Upper lobe of right lung (tissue), 1 donor: ENCODE results near the gene CPLX1. TPM values are rescaled to one million over a fixed set of nuclear protein-coding genes. Genes with fewer than 3 reads are reported as not detected.
"Not testable (repeated sequence)": the region's sequence is repeated elsewhere in the genome, so short reads cannot be mapped to it uniquely, and the experiment has no call there.

Experiments used
- ATAC-seq: fragments of 200-7000 bp; cut with Tn5 transposase; one replicate; pipeline ENCODE4 v1.9.1; 2020; ENCODE audit warnings: mild to moderate bottlenecking, moderate library complexity
- DNase-seq: peaks from one replicate; pipeline ENCODE4 v3.0.0-alpha.2; 2020
- H3K27ac ChIP-seq: fragments of 200-600 bp; one replicate; pipeline ENCODE4 v1.8.0; 2022
- H3K27me3 ChIP-seq: fragments of 200-600 bp; one replicate; pipeline ENCODE4 v1.8.0; 2022; ENCODE audit warnings: mild to moderate bottlenecking
- H3K36me3 ChIP-seq: fragments of 200-600 bp; one replicate; pipeline ENCODE4 v1.8.0; 2022
- H3K4me1 ChIP-seq: fragments of 200-600 bp; one replicate; pipeline ENCODE4 v1.8.0; 2022
- H3K4me3 ChIP-seq: fragments of 200-600 bp; one replicate; pipeline ENCODE4 v1.8.0; 2022; ENCODE audit warnings: mild to moderate bottlenecking
- H3K9me3 ChIP-seq: fragments of 200-600 bp; one replicate; pipeline ENCODE4 v1.8.0; 2022
- intact Hi-C: fragments of 100-400 bp; cut with DNase I; formaldehyde crosslinking; loops from one replicate; pipeline ENCODE4 v1.11.0; 2022
- total RNA-seq: library from RNA; stranded (reverse); fragmentation: NEBNext Ultra II Directional; extraction: Animal tissue kit (Norgen Biotek cat#: 25700); gene quantifications from one replicate; pipeline ENCODE4 v1.2.1, GENCODE V29; 2021
- TF ChIP-seq, protein P1 (sequence below): fragments of 200-600 bp; IDR thresholded peaks from one replicate; pipeline ENCODE4 v1.8.0; 2022; ENCODE audit warnings: antibody characterized with exemption
- donor health status: DM: no; HTN: yes; CAD: no; lungs with severe emphysema.

CPLX1 gene
- total RNA-seq, 1 donor from 2014 or later, result 5.2 TPM

DNA sequence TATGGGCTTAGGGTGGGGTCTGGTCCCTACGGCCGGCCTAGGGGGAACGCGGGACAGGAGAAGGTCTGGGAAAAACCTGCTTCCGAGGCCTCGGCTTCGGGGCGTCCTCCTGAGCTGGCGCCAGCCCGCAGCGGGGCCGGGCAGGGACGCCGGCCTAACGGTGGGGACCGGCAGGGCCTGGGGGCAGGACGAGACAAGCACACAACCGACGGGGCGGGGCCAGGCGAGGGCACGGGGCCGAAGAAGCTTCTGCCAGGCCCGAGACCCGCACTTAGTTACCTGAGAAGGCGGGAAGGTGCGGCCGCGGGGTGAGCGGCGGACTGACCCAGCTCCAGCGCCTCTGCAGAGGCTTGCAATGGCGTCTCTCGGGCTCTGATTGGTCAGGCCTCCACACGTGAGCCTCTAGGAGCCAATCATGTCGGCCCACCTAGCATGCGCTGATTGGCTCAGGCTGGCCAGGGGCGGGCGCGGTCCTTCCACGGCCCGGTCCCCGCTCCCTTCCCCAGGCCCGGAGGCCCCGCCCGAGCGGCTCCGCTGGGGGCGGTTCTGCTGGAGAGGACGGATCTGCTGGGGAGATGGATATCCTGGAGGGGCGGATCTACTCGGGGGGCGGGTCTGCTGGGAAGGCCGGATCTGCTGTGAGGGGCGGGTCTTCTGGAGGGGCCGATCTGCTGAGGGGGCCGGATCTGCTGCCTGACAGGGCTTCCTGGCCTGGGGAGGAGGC lies 44.3 kb downstream of the CPLX1 start:
- peaks cover 21% of the 10 kb centered on the region for H3K27me3 ChIP-seq
- TF ChIP-seq, protein P1, sequence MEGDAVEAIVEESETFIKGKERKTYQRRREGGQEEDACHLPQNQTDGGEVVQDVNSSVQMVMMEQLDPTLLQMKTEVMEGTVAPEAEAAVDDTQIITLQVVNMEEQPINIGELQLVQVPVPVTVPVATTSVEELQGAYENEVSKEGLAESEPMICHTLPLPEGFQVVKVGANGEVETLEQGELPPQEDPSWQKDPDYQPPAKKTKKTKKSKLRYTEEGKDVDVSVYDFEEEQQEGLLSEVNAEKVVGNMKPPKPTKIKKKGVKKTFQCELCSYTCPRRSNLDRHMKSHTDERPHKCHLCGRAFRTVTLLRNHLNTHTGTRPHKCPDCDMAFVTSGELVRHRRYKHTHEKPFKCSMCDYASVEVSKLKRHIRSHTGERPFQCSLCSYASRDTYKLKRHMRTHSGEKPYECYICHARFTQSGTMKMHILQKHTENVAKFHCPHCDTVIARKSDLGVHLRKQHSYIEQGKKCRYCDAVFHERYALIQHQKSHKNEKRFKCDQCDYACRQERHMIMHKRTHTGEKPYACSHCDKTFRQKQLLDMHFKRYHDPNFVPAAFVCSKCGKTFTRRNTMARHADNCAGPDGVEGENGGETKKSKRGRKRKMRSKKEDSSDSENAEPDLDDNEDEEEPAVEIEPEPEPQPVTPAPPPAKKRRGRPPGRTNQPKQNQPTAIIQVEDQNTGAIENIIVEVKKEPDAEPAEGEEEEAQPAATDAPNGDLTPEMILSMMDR, result no peak
- intact Hi-C loops, result no loop called here
- peak; percentile 97 for ATAC-seq
- no peaks in the 10 kb centered on the region for H3K9me3 ChIP-seq
- peaks cover 35% of the 10 kb centered on the region for H3K36me3 ChIP-seq
- peak overlapping the region; percentile 95 for H3K27ac ChIP-seq
- peaks cover 55% of the 10 kb centered on the region for H3K4me1 ChIP-seq
- H3K4me3 ChIP-seq, result peak overlapping the region; percentile 98
- peak; percentile 100 for DNase-seq

DNA sequence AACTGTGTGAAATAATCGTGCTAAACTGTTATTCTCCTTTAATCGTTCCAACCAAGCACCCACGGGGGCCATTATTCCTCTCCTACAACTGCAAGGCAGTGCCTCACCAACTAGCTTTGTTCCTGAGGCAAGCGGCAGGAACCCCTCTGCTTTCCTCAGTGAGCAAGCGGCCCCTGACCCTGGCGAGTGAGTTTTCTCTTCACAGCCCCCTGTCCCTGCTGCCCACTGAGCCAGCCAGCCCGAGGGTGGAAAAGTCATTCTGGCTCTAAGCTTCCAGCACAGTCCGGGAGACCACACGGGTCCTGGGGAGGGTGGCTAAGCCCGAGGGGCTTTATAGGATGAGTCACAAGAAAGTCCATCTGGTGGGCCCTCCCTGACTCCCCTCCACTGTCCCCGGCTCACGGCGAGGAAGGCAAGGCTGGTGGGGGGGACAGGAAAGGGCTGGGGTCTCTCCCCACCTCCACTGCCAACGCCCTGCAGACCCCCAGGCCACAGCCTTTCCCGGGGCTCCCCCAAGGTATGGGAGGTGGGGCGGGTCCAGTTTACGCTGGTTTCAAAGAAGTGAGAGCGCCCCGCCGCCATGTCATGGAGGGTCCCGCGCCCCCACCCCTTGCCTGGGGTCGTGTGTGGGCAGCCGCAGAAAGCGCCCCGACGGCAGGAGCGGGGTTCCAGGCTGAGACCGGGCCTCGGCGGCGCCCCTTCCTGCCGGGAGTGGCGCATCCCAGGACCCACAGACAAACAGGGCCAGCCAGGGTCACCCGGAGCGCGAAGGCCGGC lies 45.0 kb downstream of the CPLX1 start:
- Histone ChIP-seq H3K27ac (peak overlapping the region; percentile 94), H3K9me3 (no peaks in the 10 kb centered on the region), H3K4me1 (peaks cover 47% of the 10 kb centered on the region), H3K36me3 (peaks cover 42% of the 10 kb centered on the region), H3K27me3 (peaks cover 13% of the 10 kb centered on the region), H3K4me3 (peak overlapping the region; percentile 98)
- DNase-seq (no peak), ATAC-seq (no peak)
- intact Hi-C loops, result no loop called here
- TF ChIP-seq, protein P1, result no peak

DNA sequence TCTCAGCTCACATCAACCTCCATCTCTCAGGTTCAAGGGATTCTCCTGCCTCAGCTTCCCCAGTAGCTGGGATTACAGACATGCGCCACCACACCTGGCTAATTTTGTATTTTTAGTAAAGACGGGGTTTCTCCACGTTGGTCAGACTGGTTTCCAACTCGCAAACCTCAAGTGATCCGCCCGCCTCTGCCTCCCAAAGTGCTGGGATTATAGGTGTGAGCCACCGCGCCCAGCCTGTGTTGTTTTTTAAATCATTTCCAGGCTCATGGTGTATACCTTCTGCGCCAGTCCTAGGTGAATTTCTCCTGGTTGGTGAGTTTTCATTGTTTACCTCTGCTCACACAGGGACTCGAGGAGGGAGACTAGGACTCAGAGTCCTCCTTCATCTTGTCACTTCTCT lies 45.7 kb downstream of the CPLX1 start:
- peak overlapping the region; percentile 98 for H3K4me3 ChIP-seq
- H3K27ac ChIP-seq, result peak overlapping the region; percentile 94
- intact Hi-C loops, H3K27me3 ChIP-seq, DNase-seq, ATAC-seq, H3K9me3 ChIP-seq: not testable (repeated sequence)
- H3K4me1 ChIP-seq, result peaks cover 41% of the 10 kb centered on the region
- peaks cover 49% of the 10 kb centered on the region for H3K36me3 ChIP-seq

DNA sequence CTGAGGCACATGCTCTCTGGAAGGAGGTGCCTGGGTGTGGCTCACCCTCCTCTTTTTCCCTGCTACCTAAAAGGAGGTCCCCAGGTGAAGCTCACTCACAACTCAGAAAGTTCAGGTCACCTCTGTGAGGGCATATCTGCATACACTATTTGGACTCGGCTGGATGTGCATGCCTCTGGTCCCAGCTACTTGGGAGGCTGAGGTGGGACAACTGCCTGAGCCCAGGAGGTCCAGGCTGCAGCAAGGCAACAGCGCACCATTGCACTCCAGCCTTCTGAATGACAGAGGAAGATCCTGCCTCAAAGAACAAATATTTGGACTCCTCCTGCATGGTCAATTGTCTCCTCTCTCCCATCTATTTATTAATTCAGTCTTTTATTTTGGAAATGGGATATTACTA lies 46.4 kb downstream of the CPLX1 start:
- H3K27ac ChIP-seq, result no peak overlapping the region
- H3K4me1 ChIP-seq, result peaks cover 40% of the 10 kb centered on the region
- no peaks in the 10 kb centered on the region for H3K9me3 ChIP-seq
- ATAC-seq, result no peak
- no peak for DNase-seq
- H3K36me3 ChIP-seq, result peaks cover 52% of the 10 kb centered on the region
- TF ChIP-seq, protein P1, result no peak
- H3K27me3 ChIP-seq, result no peaks in the 10 kb centered on the region
- intact Hi-C loops, result no loop called here
- peak overlapping the region; percentile 98 for H3K4me3 ChIP-seq

DNA sequence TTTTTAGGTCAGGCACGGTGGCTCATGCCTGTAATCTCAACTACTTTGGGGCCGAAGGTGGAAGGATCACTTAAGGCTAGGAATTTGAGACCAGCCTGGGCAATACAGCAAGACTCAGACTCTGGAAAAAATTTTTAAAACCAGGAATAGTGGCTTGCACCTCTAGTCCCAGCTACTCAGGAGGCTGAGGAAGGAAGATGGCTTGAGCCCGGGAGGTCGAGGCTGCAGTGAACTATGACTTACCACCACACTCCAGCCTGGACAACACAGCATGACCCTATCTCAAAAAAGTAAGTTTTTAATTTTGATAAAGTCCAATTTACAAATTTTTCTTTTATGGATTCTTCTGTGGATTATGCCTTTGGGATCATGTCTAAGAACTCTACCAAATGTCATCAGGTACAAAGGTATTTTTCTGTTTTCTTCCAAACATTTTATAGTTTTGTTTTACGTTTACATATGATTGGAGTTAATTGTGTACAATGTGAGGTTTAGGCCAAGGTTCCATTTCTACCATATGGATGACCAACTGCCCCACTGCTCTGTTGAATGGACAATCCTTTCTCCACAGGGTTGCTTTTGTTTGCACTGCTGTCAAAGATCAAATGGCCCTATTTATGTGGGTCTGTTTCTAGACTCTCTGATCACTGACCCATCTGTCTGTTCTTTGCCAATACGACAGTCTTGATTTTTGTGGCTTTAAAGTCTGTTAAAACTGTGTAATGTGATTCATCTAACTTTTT lies 48.2 kb downstream of the CPLX1 start:
- no peak overlapping the region for H3K27ac ChIP-seq
- ATAC-seq (no peak), DNase-seq (no peak)
- TF ChIP-seq, protein P1, result no peak
- H3K4me1 ChIP-seq, result peaks cover 38% of the 10 kb centered on the region
- intact Hi-C loops, result no loop called here
- no peaks in the 10 kb centered on the region for H3K9me3 ChIP-seq
- no peaks in the 10 kb centered on the region for H3K27me3 ChIP-seq
- no peak overlapping the region for H3K4me3 ChIP-seq
- peaks cover 52% of the 10 kb centered on the region for H3K36me3 ChIP-seq
